ENCODE results near the gene GALNT17.

GALNT17 gene

DNA sequence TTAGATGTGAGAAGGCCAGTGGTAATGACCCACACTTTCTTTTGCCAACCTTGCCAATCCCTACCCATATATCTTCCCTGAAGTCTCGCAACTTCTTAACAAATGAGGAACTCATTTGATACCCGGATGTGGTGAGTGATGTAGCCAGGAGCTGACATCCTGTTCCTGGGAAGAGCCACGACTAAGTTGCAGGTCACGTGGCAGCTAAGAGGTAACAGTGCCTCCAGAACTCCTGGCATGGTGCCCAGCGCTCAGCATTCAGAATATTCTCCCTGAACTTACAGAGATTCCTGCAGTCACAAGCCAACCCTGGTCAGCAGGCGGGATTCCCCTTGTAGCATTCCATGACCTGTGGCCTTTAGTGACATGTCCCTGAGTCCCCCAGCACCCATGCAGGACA lies 282.5 kb downstream of the GALNT17 start:
- H3K27me3 ChIP-seq (ENCODE audit: insufficient read depth, low read length): no peaks in the 10 kb centered on the region
- H3K9me3 ChIP-seq (ENCODE audit: low read length): peaks cover 4% of the 10 kb centered on the region
- no peak overlapping the region for H3K4me3 ChIP-seq (ENCODE audit: low read length)
- H3K36me3 ChIP-seq (ENCODE audit: insufficient read depth, low read length): peaks cover 43% of the 10 kb centered on the region
- H3K4me1 ChIP-seq (ENCODE audit: insufficient read depth, low read length): no peaks in the 10 kb centered on the region
- H2AFZ ChIP-seq (ENCODE audit: low read depth, low read length): no peak overlapping the region

GRCh38 chr7:71419546-71420337 lies 287.8 kb downstream of the GALNT17 start:
- H2AFZ ChIP-seq (ENCODE audit: low read depth, low read length): no peak overlapping the region
- H3K4me1 ChIP-seq (ENCODE audit: insufficient read depth, low read length): no peaks in the 10 kb centered on the region
- H3K36me3 ChIP-seq (ENCODE audit: insufficient read depth, low read length): peaks cover 79% of the 10 kb centered on the region
- peaks cover 8% of the 10 kb centered on the region for H3K9me3 ChIP-seq (ENCODE audit: low read length)
- H3K27me3 ChIP-seq (ENCODE audit: insufficient read depth, low read length): no peaks in the 10 kb centered on the region
- H3K4me3 ChIP-seq (ENCODE audit: low read length): no peak overlapping the region

DNA sequence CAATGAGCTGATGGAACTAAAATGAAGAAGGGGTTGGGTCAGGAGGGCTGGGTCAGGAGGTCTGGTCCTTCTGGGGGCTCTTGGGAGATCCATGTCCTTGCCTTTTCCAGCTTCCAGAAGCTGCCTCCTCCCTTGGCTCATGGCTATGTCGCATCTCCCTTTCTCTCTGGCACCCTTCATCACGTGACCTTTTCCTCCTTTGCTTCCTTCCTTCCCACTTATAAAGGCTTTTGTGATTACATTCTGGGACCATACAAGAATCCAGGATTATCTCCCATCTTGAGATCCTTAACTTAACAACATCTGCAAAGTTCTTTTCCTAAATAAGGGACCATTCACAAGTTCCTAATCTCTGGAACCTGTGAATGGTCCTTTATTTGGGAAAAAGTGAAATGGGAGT lies 290.2 kb downstream of the GALNT17 start:
- no peaks in the 10 kb centered on the region for H3K27me3 ChIP-seq (ENCODE audit: insufficient read depth, low read length)
- H2AFZ ChIP-seq (ENCODE audit: low read depth, low read length): no peak overlapping the region
- no peaks in the 10 kb centered on the region for H3K4me1 ChIP-seq (ENCODE audit: insufficient read depth, low read length)
- peaks cover 6% of the 10 kb centered on the region for H3K9me3 ChIP-seq (ENCODE audit: low read length)
- peaks cover 74% of the 10 kb centered on the region for H3K36me3 ChIP-seq (ENCODE audit: insufficient read depth, low read length)
- no peak overlapping the region for H3K4me3 ChIP-seq (ENCODE audit: low read length)

GRCh38 chr7:71424166-71425035 lies 292.5 kb downstream of the GALNT17 start:
- H3K9me3 ChIP-seq (ENCODE audit: low read length): peaks cover 6% of the 10 kb centered on the region
- no peaks in the 10 kb centered on the region for H3K27me3 ChIP-seq (ENCODE audit: insufficient read depth, low read length)
- peaks cover 13% of the 10 kb centered on the region for H3K4me1 ChIP-seq (ENCODE audit: insufficient read depth, low read length)
- no peak overlapping the region for H3K4me3 ChIP-seq (ENCODE audit: low read length)
- no peak overlapping the region for H2AFZ ChIP-seq (ENCODE audit: low read depth, low read length)
- H3K36me3 ChIP-seq (ENCODE audit: insufficient read depth, low read length): peaks cover 60% of the 10 kb centered on the region

DNA sequence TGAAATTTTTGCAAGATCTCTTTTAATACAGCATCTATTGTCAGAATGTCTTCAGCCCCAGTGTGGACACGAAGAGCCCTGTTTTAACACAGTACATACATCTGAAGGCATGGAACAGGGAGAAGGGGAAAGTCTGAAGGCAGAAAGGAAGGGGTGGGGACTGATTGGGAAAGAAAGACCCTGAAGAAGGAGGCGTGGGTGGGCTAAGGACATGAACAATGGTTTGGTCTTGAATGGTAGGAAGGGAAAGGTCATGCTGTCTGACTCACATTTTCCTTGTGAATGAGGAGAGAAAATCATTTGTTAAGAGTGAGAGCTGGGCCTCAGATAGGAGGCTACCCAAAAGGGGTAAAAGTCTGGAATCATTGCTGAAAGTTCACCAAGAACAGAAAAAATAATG lies 297.1 kb downstream of the GALNT17 start:
- Histone ChIP-seq H3K4me1 (ENCODE audit: insufficient read depth, low read length) (peaks cover 18% of the 10 kb centered on the region), H3K27me3 (ENCODE audit: insufficient read depth, low read length) (no peaks in the 10 kb centered on the region), H3K4me3 (ENCODE audit: low read length) (no peak overlapping the region), H2AFZ (ENCODE audit: low read depth, low read length) (no peak overlapping the region), H3K36me3 (ENCODE audit: insufficient read depth, low read length) (peaks cover 51% of the 10 kb centered on the region), H3K9me3 (ENCODE audit: low read length) (peaks cover 3% of the 10 kb centered on the region)

DNA sequence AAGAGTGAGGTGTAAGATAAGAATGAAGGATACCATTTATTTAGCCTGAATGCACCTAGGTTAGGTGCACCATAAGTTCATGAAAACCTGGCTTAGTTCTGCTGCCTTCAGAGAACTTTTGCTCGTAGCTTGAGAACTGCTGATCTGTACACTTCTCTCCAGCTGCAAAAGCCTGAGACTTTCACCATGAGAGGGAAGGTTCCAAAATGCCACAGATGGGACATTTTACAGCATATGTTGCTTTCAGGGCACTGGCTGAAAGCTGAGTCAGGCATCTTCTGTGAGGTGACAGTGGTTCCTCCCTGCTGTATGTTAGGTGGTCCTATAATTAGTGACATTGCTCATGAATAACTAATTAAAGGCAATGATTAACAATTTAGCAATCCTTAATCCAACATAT lies 298.3 kb downstream of the GALNT17 start:
- Histone ChIP-seq H3K9me3 (ENCODE audit: low read length) (peaks cover 3% of the 10 kb centered on the region), H3K4me3 (ENCODE audit: low read length) (no peak overlapping the region), H3K36me3 (ENCODE audit: insufficient read depth, low read length) (peaks cover 54% of the 10 kb centered on the region), H2AFZ (ENCODE audit: low read depth, low read length) (no peak overlapping the region), H3K4me1 (ENCODE audit: insufficient read depth, low read length) (peaks cover 18% of the 10 kb centered on the region), H3K27me3 (ENCODE audit: insufficient read depth, low read length) (no peaks in the 10 kb centered on the region)

- Histone ChIP-seq H2AFZ (ENCODE audit: low read depth, low read length) (no peak overlapping the region), H3K4me1 (ENCODE audit: insufficient read depth, low read length) (no peaks in the 10 kb centered on the region), H3K36me3 (ENCODE audit: insufficient read depth, low read length) (peaks cover 22% of the 10 kb centered on the region), H3K4me3 (ENCODE audit: low read length) (no peak overlapping the region), H3K27me3 (ENCODE audit: insufficient read depth, low read length) (no peaks in the 10 kb centered on the region), H3K9me3 (ENCODE audit: low read length) (peaks cover 15% of the 10 kb centered on the region)
Observed at GRCh38 chr7:71439321-71439720, 307.4 kb downstream of the GALNT17 start.

GRCh38 chr7:71442492-71443190 lies 310.7 kb downstream of the GALNT17 start:
- no peaks in the 10 kb centered on the region for H3K27me3 ChIP-seq (ENCODE audit: insufficient read depth, low read length)
- H3K4me3 ChIP-seq (ENCODE audit: low read length): no peak overlapping the region
- H3K9me3 ChIP-seq (ENCODE audit: low read length): peaks cover 6% of the 10 kb centered on the region
- H2AFZ ChIP-seq (ENCODE audit: low read depth, low read length): no peak overlapping the region
- peaks cover 7% of the 10 kb centered on the region for H3K4me1 ChIP-seq (ENCODE audit: insufficient read depth, low read length)
- H3K36me3 ChIP-seq (ENCODE audit: insufficient read depth, low read length): peaks cover 3% of the 10 kb centered on the region

DNA sequence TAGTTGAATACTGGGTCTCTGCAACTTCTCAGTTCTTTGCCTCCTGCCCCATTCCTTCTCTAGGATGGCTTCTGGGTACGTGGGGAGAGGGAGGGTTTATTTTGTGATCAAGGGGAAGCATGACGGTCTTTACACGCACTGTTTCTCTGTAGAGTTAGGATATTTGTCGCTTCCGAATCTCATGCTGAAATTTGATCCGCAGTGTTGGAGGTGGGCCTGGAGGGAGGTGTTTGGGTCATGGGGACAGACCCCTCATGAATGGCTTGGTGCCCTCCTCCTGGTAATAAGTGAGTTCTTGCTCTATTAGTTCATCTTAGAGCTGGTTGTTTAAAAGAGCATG lies 311.2 kb downstream of the GALNT17 start:
- Histone ChIP-seq H3K27me3 (ENCODE audit: insufficient read depth, low read length) (no peaks in the 10 kb centered on the region), H3K9me3 (ENCODE audit: low read length) (peaks cover 4% of the 10 kb centered on the region), H2AFZ (ENCODE audit: low read depth, low read length) (no peak overlapping the region), H3K4me1 (ENCODE audit: insufficient read depth, low read length) (peaks cover 12% of the 10 kb centered on the region), H3K36me3 (ENCODE audit: insufficient read depth, low read length) (peaks cover 1% of the 10 kb centered on the region), H3K4me3 (ENCODE audit: low read length) (no peak overlapping the region)

DNA sequence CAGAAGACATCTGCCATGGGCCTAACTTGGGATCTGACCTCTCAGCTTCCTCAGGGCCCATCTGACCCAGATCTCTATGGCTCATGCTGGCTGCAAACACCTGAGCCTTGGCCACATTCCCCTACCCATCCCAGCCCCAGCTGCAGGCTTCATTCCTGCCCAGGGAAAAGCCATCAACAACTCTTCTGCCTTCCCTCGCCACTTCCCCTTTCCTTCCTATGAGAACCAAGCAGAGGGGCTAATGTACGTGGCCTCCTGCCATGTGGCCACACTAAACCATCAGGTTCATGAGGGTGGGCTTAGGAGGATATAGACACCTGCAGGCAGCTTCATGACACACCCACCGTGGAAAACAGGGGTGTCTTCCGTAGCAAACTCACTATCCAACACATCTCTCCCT lies 312.2 kb downstream of the GALNT17 start:
- H3K4me1 ChIP-seq (ENCODE audit: insufficient read depth, low read length): peaks cover 16% of the 10 kb centered on the region
- H3K4me3 ChIP-seq (ENCODE audit: low read length): no peak overlapping the region
- peaks cover 3% of the 10 kb centered on the region for H3K9me3 ChIP-seq (ENCODE audit: low read length)
- no peak overlapping the region for H2AFZ ChIP-seq (ENCODE audit: low read depth, low read length)
- no peaks in the 10 kb centered on the region for H3K36me3 ChIP-seq (ENCODE audit: insufficient read depth, low read length)
- no peaks in the 10 kb centered on the region for H3K27me3 ChIP-seq (ENCODE audit: insufficient read depth, low read length)

- H3K4me1 ChIP-seq (ENCODE audit: insufficient read depth, low read length): no peaks in the 10 kb centered on the region
- no peaks in the 10 kb centered on the region for H3K27me3 ChIP-seq (ENCODE audit: insufficient read depth, low read length)
- H2AFZ ChIP-seq (ENCODE audit: low read depth, low read length): no peak overlapping the region
- H3K36me3 ChIP-seq (ENCODE audit: insufficient read depth, low read length): no peaks in the 10 kb centered on the region
- H3K4me3 ChIP-seq (ENCODE audit: low read length): no peak overlapping the region
- peaks cover 3% of the 10 kb centered on the region for H3K9me3 ChIP-seq (ENCODE audit: low read length)
Observed at GRCh38 chr7:71453630-71454029, 321.7 kb downstream of the GALNT17 start.

DNA sequence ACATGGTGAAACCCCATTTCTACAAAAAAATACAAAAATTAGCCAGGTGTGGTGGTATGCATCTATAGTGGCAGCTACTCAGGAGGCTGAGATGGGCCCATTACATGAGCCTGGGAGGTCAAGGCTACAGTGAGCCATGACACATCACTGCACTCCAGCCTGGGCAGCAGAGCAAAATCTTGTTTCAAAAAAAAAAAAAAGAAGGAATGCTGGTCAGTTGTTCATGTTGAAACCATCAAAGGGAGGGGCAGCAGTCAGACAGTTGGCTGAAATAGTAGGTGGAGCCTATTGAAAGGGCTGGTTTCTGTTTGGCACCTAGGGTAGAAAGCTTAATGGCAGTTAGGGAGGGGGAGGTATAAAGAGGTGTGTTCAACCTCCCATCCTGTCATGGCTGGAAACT lies 323.0 kb downstream of the GALNT17 start:
- Histone ChIP-seq H3K27me3 (ENCODE audit: insufficient read depth, low read length) (no peaks in the 10 kb centered on the region), H3K9me3 (ENCODE audit: low read length) (peaks cover 3% of the 10 kb centered on the region), H3K4me1 (ENCODE audit: insufficient read depth, low read length) (no peaks in the 10 kb centered on the region), H3K4me3 (ENCODE audit: low read length) (no peak overlapping the region), H2AFZ (ENCODE audit: low read depth, low read length) (no peak overlapping the region), H3K36me3 (ENCODE audit: insufficient read depth, low read length) (no peaks in the 10 kb centered on the region)

GRCh38 chr7:71457021-71457420 lies 325.1 kb downstream of the GALNT17 start:
- H3K27me3 ChIP-seq (ENCODE audit: insufficient read depth, low read length): no peaks in the 10 kb centered on the region
- H3K4me1 ChIP-seq (ENCODE audit: insufficient read depth, low read length): peaks cover 7% of the 10 kb centered on the region
- no peaks in the 10 kb centered on the region for H3K36me3 ChIP-seq (ENCODE audit: insufficient read depth, low read length)
- no peak overlapping the region for H3K4me3 ChIP-seq (ENCODE audit: low read length)
- H3K9me3 ChIP-seq (ENCODE audit: low read length): peaks cover 6% of the 10 kb centered on the region
- H2AFZ ChIP-seq (ENCODE audit: low read depth, low read length): no peak overlapping the region

Measured in neuron (in vitro differentiated cells).